Lower leg skin (tissue), 4 donors: ENCODE measurements around the gene PIGN. TPM values are rescaled to one million over a fixed set of nuclear protein-coding genes. Genes with fewer than 3 reads are reported as not detected.

Experiments
- DNase-seq, 2 donors: peaks; one replicate each; pipeline ENCODE4 v3.0.0-alpha.2; 2019; ENCODE audit warnings: low spot score in 2 of 2
- H3K4me3 ChIP-seq: fragments of 200-600 bp; sonication (generic); 2 replicates; pipeline ENCODE4 v1.5.1; 2017; ENCODE audit warnings: mild to moderate bottlenecking, low read depth; ENCODE audit not compliant: poor library complexity, severe bottlenecking
- CTCF ChIP-seq, 3 donors: fragments of 450-650 bp; IDR thresholded peaks; one replicate each; pipeline ENCODE4 v1.5.1; 2016; ENCODE audit warnings: antibody characterized with exemption in 3 of 3, mild to moderate bottlenecking in 3 of 3, moderate library complexity in 2 of 3
- POLR2A ChIP-seq, 2 donors: fragments of 450-650 bp; IDR thresholded peaks; one replicate each; pipeline ENCODE4 v1.6.1; 2016 to 2017; ENCODE audit warnings: antibody characterized with exemption in 2 of 2, mild to moderate bottlenecking in 1 of 2, moderate library complexity in 1 of 2
- WGBS, 2 donors: methylation state at CpG; one replicate each; pipeline ENCODE4 v1.1.5; 2018; 5-methylcytosine and 5-hydroxymethylcytosine counted together
- intact Hi-C: fragments of 100-400 bp; cut with DNase I; formaldehyde crosslinking; loops from one replicate; pipeline ENCODE4 v1.15.0; 2023; ENCODE audit warnings: low total_unique reads
- total RNA-seq, 4 donors: library from RNA; depleted of rRNA; stranded (reverse); fragments of >200 nt; gene quantifications; one replicate each; pipeline ENCODE4 v1.1.0, GENCODE V29; 2016

PIGN gene
- total RNA-seq, 4 donors from 2014 or later = 23.6 to 35.6 (median 31.7) TPM

GRCh38 chr18:62107881-62108280 is 79.0 kb downstream of the PIGN start:
- intact Hi-C loops = no loop called here
- H3K4me3 ChIP-seq = no peak overlapping the region
- no peak for DNase-seq
- no peak for TF ChIP-seq POLR2A (IDR thresholded peaks at IDR 0.05)
- no peak for TF ChIP-seq CTCF (IDR thresholded peaks at IDR 0.05)
- WGBS, 2 donors = 97 to 100% methylated on average over 1 of the region's 1 CpG

GRCh38 chr18:62106271-62106670 is 80.6 kb downstream of the PIGN start:
- 87 to 91% methylated on average over 2 of the region's 2 CpGs for WGBS, 2 donors
- intact Hi-C loops = no loop called here
- H3K4me3 ChIP-seq = no peak overlapping the region
- DNase-seq = no peak
- TF ChIP-seq POLR2A (IDR thresholded peaks at IDR 0.05) (no peak), CTCF (IDR thresholded peaks at IDR 0.05) (no peak)

- intact Hi-C loops = no loop called here
- WGBS, 2 donors = 84 to 86% methylated on average over 3 of the region's 3 CpGs
- no peak for TF ChIP-seq CTCF (IDR thresholded peaks at IDR 0.05)
- TF ChIP-seq POLR2A (IDR thresholded peaks at IDR 0.05) = no peak
- H3K4me3 ChIP-seq = no peak overlapping the region
- no peak for DNase-seq
Measured at GRCh38 chr18:62105376-62105775, 81.5 kb downstream of the PIGN start.

- intact Hi-C loops = no loop called here
- WGBS, 2 donors = 95 to 96% methylated on average over 1 of the region's 1 CpG
- TF ChIP-seq POLR2A (IDR thresholded peaks at IDR 0.05) = no peak
- TF ChIP-seq CTCF (IDR thresholded peaks at IDR 0.05) = no peak
- no peak overlapping the region for H3K4me3 ChIP-seq
- DNase-seq = no peak
Measured at GRCh38 chr18:62102221-62102620, 84.6 kb downstream of the PIGN start.

- intact Hi-C loops = no loop called here
- no peak for DNase-seq
- WGBS, 2 donors = 68 to 73% methylated on average over 1 of the region's 1 CpG
- TF ChIP-seq POLR2A (IDR thresholded peaks at IDR 0.05) = no peak
- no peak for TF ChIP-seq CTCF (IDR thresholded peaks at IDR 0.05)
- no peak overlapping the region for H3K4me3 ChIP-seq
Measured at GRCh38 chr18:62101321-62101721, 85.5 kb downstream of the PIGN start.

- 83 to 98% methylated on average over 4 of the region's 4 CpGs for WGBS, 2 donors
- DNase-seq = no peak
- intact Hi-C loops = no loop called here
- H3K4me3 ChIP-seq = no peak overlapping the region
- TF ChIP-seq CTCF (IDR thresholded peaks at IDR 0.05) (no peak), POLR2A (IDR thresholded peaks at IDR 0.05) (no peak)
Measured at GRCh38 chr18:62098960-62099359, 87.9 kb downstream of the PIGN start.
